HL-60 (cell line): ENCODE data around the gene PPP1R16B.

ENCODE experiments used
- CTCF ChIP-seq: IDR thresholded peaks from one replicate; pipeline ENCODE4 v1.5.1; 2011; ENCODE audit warnings: low read length, control low read depth, inconsistent platforms; ENCODE audit not compliant: insufficient read depth
- POLR2AphosphoS5 ChIP-seq: IDR thresholded peaks from 2 replicates; pipeline ENCODE4 v1.6.1; 2012; ENCODE audit warnings: low read depth

GRCh38 chr20:38883981-38884733 lies 78.7 kb downstream of the PPP1R16B start:
- TF ChIP-seq CTCF (no peak), POLR2AphosphoS5 (no peak)
